OCI-LY3 (cell line): ENCODE results near the gene ADGRL2.

Experiments used
- H2AFZ ChIP-seq: fragments of 200-600, 300-600 bp; shearing (Covaris generic); 2 replicates; pipeline ENCODE4 v1.6.0; 2014; ENCODE audit warnings: antibody characterized with exemption, low read depth, low read length
- H3K27ac ChIP-seq: fragments of 200-600, 300-600 bp; sonication (generic); 2 replicates; pipeline ENCODE4 v1.5.1; 2014; ENCODE audit warnings: mild to moderate bottlenecking, low read length, moderate library complexity, mixed read lengths
- H3K27me3 ChIP-seq: fragments of 200-600, 300-600 bp; sonication (generic); 2 replicates; pipeline ENCODE4 v1.6.1; 2014; ENCODE audit warnings: low read depth, low read length, mixed read lengths
- H3K36me3 ChIP-seq: fragments of 200-600, 300-600 bp; sonication (generic); replicated peaks from 2 replicates; pipeline ENCODE3; 2014; ENCODE audit warnings: low read depth, low read length, mixed read lengths
- H3K4me1 ChIP-seq: fragments of 300-600, 200-600 bp; sonication (generic); 2 replicates; pipeline ENCODE4 v1.6.1; 2014; ENCODE audit warnings: low read length, mixed read lengths
- H3K4me2 ChIP-seq: fragments of 200-600, 300-600 bp; sonication (generic); 2 replicates; pipeline ENCODE4 v1.6.1; 2014; ENCODE audit warnings: low read length, mixed read lengths
- H3K4me3 ChIP-seq: fragments of 300-600, 200-600 bp; sonication (generic); 2 replicates; pipeline ENCODE4 v1.5.1; 2014; ENCODE audit warnings: antibody characterized with exemption, mild to moderate bottlenecking, low read length, moderate library complexity
- H3K79me2 ChIP-seq: fragments of 300-600, 200-600 bp; shearing (Covaris generic); 2 replicates; pipeline ENCODE4 v1.6.1; 2014; ENCODE audit warnings: mild to moderate bottlenecking, low read length, mixed read lengths
- H3K9ac ChIP-seq: fragments of 300-600, 200-600 bp; shearing (Covaris generic); 2 replicates; pipeline ENCODE4 v1.6.0; 2014; ENCODE audit warnings: mild to moderate bottlenecking, low read length, moderate library complexity
- H3K9me3 ChIP-seq: fragments of 200-600, 300-600 bp; shearing (Covaris generic); 2 replicates; pipeline ENCODE4 v1.6.1; 2014; ENCODE audit warnings: low read length, mixed read lengths; ENCODE audit not compliant: insufficient read depth
- H4K20me1 ChIP-seq: fragments of 200-600, 300-600 bp; sonication (generic); 2 replicates; pipeline ENCODE4 v1.6.1; 2016; ENCODE audit warnings: low read length, mixed read lengths; ENCODE audit not compliant: insufficient read depth
- CTCF ChIP-seq: fragments of 200-600, 300-600 bp; sonication (generic); IDR thresholded peaks from 2 replicates; pipeline ENCODE4 v1.5.1; 2014; ENCODE audit warnings: antibody characterized with exemption, low read length, low read depth
- EZH2phosphoT487 ChIP-seq: fragments of 200-600 bp; shearing (Covaris generic); IDR thresholded peaks from 2 replicates; pipeline ENCODE4 v1.6.1; 2018; ENCODE audit warnings: antibody characterized with exemption, mixed run types, low read depth

Gene ADGRL2

GRCh38 chr1:81848880-81849682 lies 48.3 kb downstream of the ADGRL2 start:
- Histone ChIP-seq H4K20me1 (no peaks in the 10 kb centered on the region), H3K9me3 (no peaks in the 10 kb centered on the region), H3K27ac (no peak overlapping the region), H3K36me3 (no peaks in the 10 kb centered on the region), H3K9ac (no peak overlapping the region), H3K79me2 (no peaks in the 10 kb centered on the region), H2AFZ (peak overlapping the region; percentile 39; the same call in 1 of the 2 replicates), H3K4me3 (no peak overlapping the region), H3K27me3 (no peaks in the 10 kb centered on the region), H3K4me2 (no peak overlapping the region), H3K4me1 (no peaks in the 10 kb centered on the region)
- TF ChIP-seq CTCF (no peak), EZH2phosphoT487 (no peak)

GRCh38 chr1:81850031-81850430 lies 49.3 kb downstream of the ADGRL2 start:
- no peaks in the 10 kb centered on the region for H3K4me1 ChIP-seq

GRCh38 chr1:81850495-81850894 lies 49.8 kb downstream of the ADGRL2 start:
- Histone ChIP-seq H2AFZ (no peak overlapping the region), H3K4me3 (no peak overlapping the region), H3K27me3 (no peaks in the 10 kb centered on the region), H3K4me1 (no peaks in the 10 kb centered on the region), H3K9me3 (no peaks in the 10 kb centered on the region), H3K36me3 (no peaks in the 10 kb centered on the region), H4K20me1 (no peaks in the 10 kb centered on the region), H3K79me2 (no peaks in the 10 kb centered on the region), H3K9ac (no peak overlapping the region), H3K27ac (no peak overlapping the region), H3K4me2 (no peak overlapping the region)
- TF ChIP-seq CTCF (no peak), EZH2phosphoT487 (no peak)

More at GRCh38 chr1:81850031-81850430, 49.3 kb downstream of the ADGRL2 start:
- H3K4me3 ChIP-seq: no peak overlapping the region
- no peaks in the 10 kb centered on the region for H3K27me3 ChIP-seq
- no peaks in the 10 kb centered on the region for H3K36me3 ChIP-seq
- H3K9me3 ChIP-seq: no peaks in the 10 kb centered on the region
- no peaks in the 10 kb centered on the region for H4K20me1 ChIP-seq
- no peak overlapping the region for H3K4me2 ChIP-seq
- H3K79me2 ChIP-seq: no peaks in the 10 kb centered on the region
- no peak overlapping the region for H2AFZ ChIP-seq
- H3K9ac ChIP-seq: no peak overlapping the region
- H3K27ac ChIP-seq: no peak overlapping the region
- TF ChIP-seq CTCF (no peak), EZH2phosphoT487 (no peak)

GRCh38 chr1:81851217-81851616 lies 50.5 kb downstream of the ADGRL2 start:
- H3K79me2 ChIP-seq: no peaks in the 10 kb centered on the region

More at GRCh38 chr1:81851217-81851616, 50.5 kb downstream of the ADGRL2 start:
- Histone ChIP-seq H2AFZ (no peak overlapping the region), H3K27me3 (no peaks in the 10 kb centered on the region), H3K27ac (no peak overlapping the region), H3K9ac (no peak overlapping the region), H3K36me3 (no peaks in the 10 kb centered on the region), H4K20me1 (no peaks in the 10 kb centered on the region), H3K4me2 (no peak overlapping the region), H3K9me3 (no peaks in the 10 kb centered on the region), H3K4me1 (no peaks in the 10 kb centered on the region), H3K4me3 (no peak overlapping the region)
- no peak for TF ChIP-seq CTCF
- no peak for TF ChIP-seq EZH2phosphoT487
